Bronchial epithelial cell (primary cell): ENCODE data around the gene MRM3. TPM values are rescaled to one million over a fixed set of nuclear protein-coding genes. Genes with fewer than 3 reads are reported as not detected.

ENCODE experiments used
- DNase-seq: peaks from one replicate; pipeline ENCODE4 v3.0.0-alpha.2; 2010; ENCODE audit warnings: low read depth
- FAIRE-seq: peaks from 2 replicates; lab custom pipeline; 2011; peaks lifted over from hg19 to GRCh38; lab: Jason Lieb, UNC
- H3K27me3 ChIP-seq: 2 replicates; pipeline ENCODE4 v1.5.1; 2011; ENCODE audit warnings: low read length; ENCODE audit not compliant: control insufficient read depth, insufficient read depth
- H3K36me3 ChIP-seq: 2 replicates; pipeline ENCODE4 v1.5.1; 2011; ENCODE audit warnings: low read length; ENCODE audit not compliant: control insufficient read depth, insufficient read depth
- H3K4me3 ChIP-seq: 2 replicates; pipeline ENCODE4 v1.5.1; 2011; ENCODE audit warnings: mild to moderate bottlenecking, low read depth, low read length, control low read depth
- total RNA-seq: library from RNA; depleted of rRNA; stranded (reverse); fragments of >200 nt; gene quantifications from 2 replicates; pipeline ENCODE4 v1.2.1, GENCODE V29; 2014
- TF ChIP-seq, protein P1 (sequence below): IDR thresholded peaks from 2 replicates; pipeline ENCODE4 v1.5.1; 2011; ENCODE audit warnings: mild to moderate bottlenecking, moderate library complexity, low read length, control low read depth, inconsistent platforms; ENCODE audit not compliant: insufficient read depth, severe bottlenecking

The MRM3 gene, protein sequence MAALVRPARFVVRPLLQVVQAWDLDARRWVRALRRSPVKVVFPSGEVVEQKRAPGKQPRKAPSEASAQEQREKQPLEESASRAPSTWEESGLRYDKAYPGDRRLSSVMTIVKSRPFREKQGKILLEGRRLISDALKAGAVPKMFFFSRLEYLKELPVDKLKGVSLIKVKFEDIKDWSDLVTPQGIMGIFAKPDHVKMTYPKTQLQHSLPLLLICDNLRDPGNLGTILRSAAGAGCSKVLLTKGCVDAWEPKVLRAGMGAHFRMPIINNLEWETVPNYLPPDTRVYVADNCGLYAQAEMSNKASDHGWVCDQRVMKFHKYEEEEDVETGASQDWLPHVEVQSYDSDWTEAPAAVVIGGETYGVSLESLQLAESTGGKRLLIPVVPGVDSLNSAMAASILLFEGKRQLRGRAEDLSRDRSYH
- 18.4 and 22.4 TPM in 2 replicates for total RNA-seq

- no peaks in the 10 kb centered on the region for H3K27me3 ChIP-seq
- DNase-seq (peak; percentile 66), FAIRE-seq (no peak)
- H3K36me3 ChIP-seq = peaks cover 11% of the 10 kb centered on the region
- H3K4me3 ChIP-seq = peak within 1 kb of the TSS; percentile 64
- TF ChIP-seq, protein P1, sequence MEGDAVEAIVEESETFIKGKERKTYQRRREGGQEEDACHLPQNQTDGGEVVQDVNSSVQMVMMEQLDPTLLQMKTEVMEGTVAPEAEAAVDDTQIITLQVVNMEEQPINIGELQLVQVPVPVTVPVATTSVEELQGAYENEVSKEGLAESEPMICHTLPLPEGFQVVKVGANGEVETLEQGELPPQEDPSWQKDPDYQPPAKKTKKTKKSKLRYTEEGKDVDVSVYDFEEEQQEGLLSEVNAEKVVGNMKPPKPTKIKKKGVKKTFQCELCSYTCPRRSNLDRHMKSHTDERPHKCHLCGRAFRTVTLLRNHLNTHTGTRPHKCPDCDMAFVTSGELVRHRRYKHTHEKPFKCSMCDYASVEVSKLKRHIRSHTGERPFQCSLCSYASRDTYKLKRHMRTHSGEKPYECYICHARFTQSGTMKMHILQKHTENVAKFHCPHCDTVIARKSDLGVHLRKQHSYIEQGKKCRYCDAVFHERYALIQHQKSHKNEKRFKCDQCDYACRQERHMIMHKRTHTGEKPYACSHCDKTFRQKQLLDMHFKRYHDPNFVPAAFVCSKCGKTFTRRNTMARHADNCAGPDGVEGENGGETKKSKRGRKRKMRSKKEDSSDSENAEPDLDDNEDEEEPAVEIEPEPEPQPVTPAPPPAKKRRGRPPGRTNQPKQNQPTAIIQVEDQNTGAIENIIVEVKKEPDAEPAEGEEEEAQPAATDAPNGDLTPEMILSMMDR = no peak
Observed at GRCh38 chr17:781805-782731, at the start of gene MRM3, which contains the start of gene GLOD4. TSS of gene MRM3 (plus strand) at chr17:782353. CDS start at chr17:782379, 26 bp downstream. TSS of gene GLOD4 (minus strand) at chr17:782280. CDS start at chr17:782255, 25 bp downstream.

GRCh38 chr17:732902-733720 is 49.0 kb upstream of the MRM3 start:
- DNase-seq (peak; percentile 58), FAIRE-seq (no peak)
- Histone ChIP-seq H3K4me3 (peak overlapping the region; percentile 72), H3K27me3 (no peaks in the 10 kb centered on the region), H3K36me3 (peaks cover 4% of the 10 kb centered on the region)
- TF ChIP-seq, protein P1 = no peak

- FAIRE-seq (no peak), DNase-seq (no peak)
- peak overlapping the region; percentile 72 for H3K4me3 ChIP-seq
- H3K27me3 ChIP-seq = no peaks in the 10 kb centered on the region
- peaks cover 6% of the 10 kb centered on the region for H3K36me3 ChIP-seq
- TF ChIP-seq, protein P1 = no peak
Observed at GRCh38 chr17:733743-734142, 48.4 kb upstream of the MRM3 start.

DNA sequence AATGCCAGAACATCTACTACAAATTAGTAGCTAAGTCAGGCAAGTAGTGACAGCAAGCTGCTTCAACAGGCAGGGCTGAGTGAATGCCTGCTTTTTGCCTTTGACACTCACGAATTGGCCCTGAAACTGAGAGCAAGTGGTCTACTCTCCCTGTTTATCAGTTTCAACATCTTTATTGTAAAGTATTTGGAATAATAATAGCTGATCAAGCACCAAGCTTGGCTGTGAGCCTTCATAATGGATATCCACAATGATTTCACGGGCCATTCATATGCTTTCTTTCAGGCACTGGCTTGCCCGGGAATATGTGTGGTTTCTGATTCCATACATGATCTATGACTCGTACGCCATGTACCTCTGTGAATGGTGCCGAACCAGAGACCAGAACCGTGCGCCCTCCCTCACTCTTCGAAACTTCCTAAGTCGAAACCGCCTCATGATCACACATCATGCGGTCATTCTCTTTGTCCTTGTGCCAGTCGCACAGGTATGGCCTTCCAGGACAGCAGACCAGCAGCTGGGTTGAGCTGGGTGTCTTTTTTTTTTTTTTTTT is 44.5 kb upstream of the MRM3 start:
- Histone ChIP-seq H3K36me3 (peaks cover 11% of the 10 kb centered on the region), H3K4me3 (no peak overlapping the region), H3K27me3 (no peaks in the 10 kb centered on the region)
- FAIRE-seq (no peak), DNase-seq (peak; percentile 65)
- TF ChIP-seq, protein P1 = no peak
